K562 (cell line): ENCODE results near the gene PPEF2. TPM values are rescaled to one million over a fixed set of nuclear protein-coding genes. Genes with fewer than 3 reads are reported as not detected.
A peak's percentile ranks its signal among the peaks of the same experiment; 100 is the strongest.

Source experiments
- ATAC-seq: fragments of 200-7000 bp; cut with Tn5 transposase; 3 replicates; pipeline ENCODE4 v1.9.1; 2020; ENCODE audit warnings: moderate library complexity
- BruUV-seq: library from RNA; stranded (reverse); fragments of 400-500 nt; replicated peaks from 2 replicates; lab custom pipeline; 2021; lab: Mats Ljungman, UMichigan
- CTCF ChIA-PET: fragments of 300-600 bp; formaldehyde crosslinking; extraction: SDS; loops from one replicate; lab custom pipeline; 2021; ENCODE audit warnings: low intra/inter-chr PET ratio; lab: Yijun Ruan, JAX
- POLR2A ChIA-PET: fragments of 300-600, 350-650 bp; sonication (Branson Sonifier 250); formaldehyde crosslinking; extraction: SDS; loops from one replicate; lab custom pipeline; 2021; ENCODE audit warnings: antibody characterized with exemption, inconsistent platforms; lab: Yijun Ruan, JAX
- DNase-seq, 4 experiments: peaks; one replicate each; pipeline versions ENCODE4 v3.0.0 to v3.0.0-alpha.2; 2011 to 2018; ENCODE audit warnings: low spot score in 3 of 4, mixed read lengths in 3 of 4; ENCODE audit errors: extremely low read depth in 1 of 4
- FAIRE-seq: peaks from 2 replicates; lab custom pipeline; 2011; peaks lifted over from hg19 to GRCh38; lab: Jason Lieb, UNC
- H2AFZ ChIP-seq: 2 replicates; pipeline ENCODE4 v1.6.0; 2011; ENCODE audit warnings: low read depth, low read length, control low read depth, inconsistent platforms
- H3K27ac ChIP-seq: fragments of 200-600 bp; 3 replicates; pipeline ENCODE4 v1.8.0; 2011; ENCODE audit warnings: low read depth, mild to moderate bottlenecking, control low read depth, inconsistent platforms, low read length, moderate library complexity, mixed read lengths; ENCODE audit errors: extremely low read depth
- H3K27me3 ChIP-seq, 2 experiments: fragments of 300-600 bp in 1 of 2; 2 replicates in 1 of 2; 3 replicates in 1 of 2; pipeline versions ENCODE4 v1.6.0 to v1.8.0; 2011; ENCODE audit warnings: inconsistent platforms in 2 of 2, low read length in 2 of 2, mild to moderate bottlenecking in 1 of 2, mixed read lengths in 1 of 2, moderate library complexity in 1 of 2; ENCODE audit not compliant: control insufficient read depth in 2 of 2, insufficient read depth in 2 of 2
- H3K36me3 ChIP-seq: fragments of 300-600 bp; 3 replicates; pipeline ENCODE4 v1.8.0; 2011; ENCODE audit warnings: mild to moderate bottlenecking, low read length, inconsistent platforms; ENCODE audit not compliant: control insufficient read depth, insufficient read depth
- H3K4me1 ChIP-seq, 2 experiments: fragments of 200-600 bp in 1 of 2; replicated peaks in 1 of 2; 2 replicates in 1 of 2; 3 replicates in 1 of 2; pipeline versions ENCODE4 v1.5.1 to v1.8.0; 2011; ENCODE audit warnings: inconsistent platforms in 2 of 2, low read length in 2 of 2, mild to moderate bottlenecking in 1 of 2, mixed read lengths in 1 of 2, moderate library complexity in 1 of 2; ENCODE audit not compliant: control insufficient read depth in 2 of 2, insufficient read depth in 2 of 2
- H3K4me2 ChIP-seq: 2 replicates; pipeline ENCODE4 v1.6.1; 2011; ENCODE audit warnings: low read length, control low read depth, inconsistent platforms, mixed read lengths; ENCODE audit not compliant: insufficient read depth
- H3K4me3 ChIP-seq: fragments of 200-600 bp; sonication (generic), shearing (Covaris generic); 2 replicates; pipeline ENCODE4 v1.5.1; 2016; ENCODE audit warnings: control low read depth, inconsistent platforms
- H3K79me2 ChIP-seq: fragments of 200-600 bp; 3 replicates; pipeline ENCODE4 v1.8.0; 2011; ENCODE audit warnings: low read length, inconsistent platforms; ENCODE audit not compliant: control insufficient read depth, insufficient read depth
- H3K9ac ChIP-seq, 2 experiments: 2 replicates each; pipeline versions ENCODE4 v1.6.0 to v1.6.1; 2011; ENCODE audit warnings: low read depth in 2 of 2, low read length in 2 of 2, control low read depth in 1 of 2, inconsistent platforms in 1 of 2, mild to moderate bottlenecking in 1 of 2, mixed read lengths in 1 of 2; ENCODE audit not compliant: insufficient read depth in 1 of 2
- H3K9me1 ChIP-seq: one replicate; pipeline ENCODE4 v1.6.0; 2011; ENCODE audit warnings: inconsistent platforms, mild to moderate bottlenecking, low read length, moderate library complexity; ENCODE audit not compliant: control insufficient read depth, insufficient read depth
- H3K9me3 ChIP-seq: replicated peaks from 2 replicates; pipeline ENCODE4 v1.5.1; 2011; ENCODE audit warnings: low read depth, low read length, inconsistent platforms; ENCODE audit not compliant: control insufficient read depth, insufficient read depth
- H4K20me1 ChIP-seq: replicated peaks from 2 replicates; pipeline ENCODE4 v1.6.1; 2011; ENCODE audit warnings: low read length, inconsistent platforms, mixed read lengths; ENCODE audit not compliant: control insufficient read depth, insufficient read depth
- CTCF ChIP-seq, 3 experiments: IDR thresholded peaks in 2 of 3; conservative IDR thresholded peaks in 1 of 3; 2 replicates each; pipeline ENCODE4 v1.5.1; 2011 to 2012; ENCODE audit warnings: low read length in 3 of 3, mild to moderate bottlenecking in 3 of 3, control low read depth in 2 of 3, improper control_type of control experiment in 1 of 3, inconsistent platforms in 1 of 3, low read depth in 1 of 3, mixed read lengths in 1 of 3, moderate library complexity in 1 of 3; ENCODE audit not compliant: insufficient read depth in 2 of 3
- FOXJ3 ChIP-seq: sonication (generic); formaldehyde crosslinking; IDR thresholded peaks from 2 replicates; pipeline ENCODE4 v1.4.0; 2020; ENCODE audit warnings: mild to moderate bottlenecking, missing genetic modification reagents
- HDAC8 ChIP-seq: fragments of 450-650 bp; IDR thresholded peaks from 2 replicates; pipeline ENCODE4 v1.6.1; 2016; ENCODE audit warnings: mild to moderate bottlenecking, missing genetic modification characterization, moderate library complexity, missing compliant biosample characterization
- MEF2A ChIP-seq: IDR thresholded peaks from 2 replicates; pipeline ENCODE4 v1.6.1; 2011; ENCODE audit warnings: low read depth, mild to moderate bottlenecking, low read length, moderate library complexity; ENCODE audit not compliant: control insufficient read depth
- PKNOX1 ChIP-seq: fragments of 450-650 bp; IDR thresholded peaks from 2 replicates; pipeline ENCODE4 v1.6.1; 2016
- PTBP1 ChIP-seq: fragments of 200-400 bp; formaldehyde crosslinking; IDR thresholded peaks from 2 replicates; pipeline ENCODE4 v1.6.1; 2017; ENCODE audit warnings: low read depth, low read length
- SIN3A ChIP-seq, 2 experiments: fragments of 150-350 bp in 1 of 2; IDR thresholded peaks; 2 replicates each; pipeline ENCODE4 v1.6.1; 2011 to 2016; ENCODE audit warnings: borderline replicate concordance in 2 of 2, low read depth in 2 of 2, low read length in 2 of 2, mild to moderate bottlenecking in 2 of 2, moderate library complexity in 2 of 2; ENCODE audit not compliant: control insufficient read depth in 1 of 2
- STAG1 ChIP-seq: sonication (generic); formaldehyde crosslinking; IDR thresholded peaks from 2 replicates; pipeline ENCODE4 v1.5.0; 2020; ENCODE audit warnings: missing genetic modification reagents, borderline replicate concordance
- XRCC3 ChIP-seq: fragments of 450-650 bp; IDR thresholded peaks from 2 replicates; pipeline ENCODE4 v1.6.1; 2017; ENCODE audit warnings: mild to moderate bottlenecking, moderate library complexity
- ZNF197 ChIP-seq: fragments of 200-800 bp; sonication (Bioruptor generic); IDR thresholded peaks from 2 replicates; pipeline ENCODE4 v1.6.1; 2016; ENCODE audit warnings: low read depth, missing genetic modification characterization, missing compliant biosample characterization
- ZNF324 ChIP-seq: fragments of 250-450 bp; sonication (Bioruptor Pico); IDR thresholded peaks from 2 replicates; pipeline ENCODE4 v1.4.0; 2020; ENCODE audit warnings: mild to moderate bottlenecking
- ZNF780A ChIP-seq: fragments of 250-450 bp; sonication (Bioruptor Pico); IDR thresholded peaks from 2 replicates; pipeline ENCODE4 v1.5.0; 2021; ENCODE audit warnings: mild to moderate bottlenecking
- ZZZ3 ChIP-seq: fragments of 450-650 bp; IDR thresholded peaks from 2 replicates; pipeline ENCODE4 v1.6.1; 2016; ENCODE audit warnings: antibody characterized with exemption, mild to moderate bottlenecking, moderate library complexity
- WGBS: fragments of 100-300 bp; shearing (Covaris generic); methylation state at CpG from one replicate; pipeline ENCODE4 v1.1.6; 2016; ENCODE audit warnings: low coverage, mixed read lengths; ENCODE audit not compliant: insufficient coverage; ENCODE audit errors: missing lambda C conversion rate; 5-methylcytosine and 5-hydroxymethylcytosine counted together
- in situ Hi-C: fragments of 300-500 bp; cut with MboI; formaldehyde crosslinking; loops from 4 replicates; pipeline ENCODE4 v1.15.0; 2018; ENCODE audit warnings: inconsistent platforms, mixed read lengths
- intact Hi-C: fragments of 100-400 bp; cut with micrococcal nuclease; formaldehyde crosslinking; loops from 2 replicates; pipeline ENCODE4 v1.14.2; 2022
- polyA plus RNA-seq, 8 experiments: library from polyadenylated mRNA; depleted of rRNA in 4 of 8; stranded (reverse) in 5 of 8; unstranded in 3 of 8; fragments of >200 nt; fragmentation: Nextera tagmentation in 2 of 8; fragmentation: Illumina TruSeq in 1 of 8; extraction: Ambion mirVana in 2 of 8; extraction: Trizol in 1 of 8; gene quantifications; 2 replicates each; pipeline versions ENCODE4 v1.2.1 to v1.2.3, GENCODE V29; 2011 to 2014; ENCODE audit warnings: inconsistent platforms in 1 of 8, missing spikeins in 1 of 8
- total RNA-seq, 7 experiments: library from RNA; depleted of rRNA in 6 of 7; stranded (reverse); fragments of >200 nt in 6 of 7; fragmentation: Illumina TruSeq in 2 of 7; extraction: Trizol in 2 of 7; gene quantifications; 2 replicates each; pipeline versions ENCODE4 v1.2.1 to v1.2.3, GENCODE V29; 2011 to 2021; ENCODE audit warnings: low replicate concordance in 1 of 7

Gene PPEF2
- total and polyA plus RNA-seq, 9 of the 15 experiments (the other 6 are each of a cell fraction or from before 2014, with no cell fraction given): not detected

- intact Hi-C loops (no loop called here), in situ Hi-C loops (no loop called here)
- Histone ChIP-seq H3K9ac (no peak overlapping the region), H3K79me2 (no peaks in the 10 kb centered on the region), H3K4me1 (no peaks in the 10 kb centered on the region), H3K4me3 (no peak overlapping the region), H3K36me3 (no peaks in the 10 kb centered on the region), H4K20me1 (no peaks in the 10 kb centered on the region), H3K4me2 (no peak overlapping the region), H3K9me1 (no peaks in the 10 kb centered on the region), H3K27me3 (peaks cover 25 to 32% of the 10 kb centered on the region in 2 experiments; a peak in 4 of 5 replicates), H2AFZ (no peak overlapping the region), H3K27ac (no peak overlapping the region), H3K9me3 (no peaks in the 10 kb centered on the region)
- peak; percentile 89 for ATAC-seq
- no peak for FAIRE-seq
- TF ChIP-seq XRCC3: no peak
- TF ChIP-seq ZNF324 (CRISPR knock-in tag): no peak
- TF ChIP-seq ZNF780A (CRISPR knock-in tag): no peak
- TF ChIP-seq STAG1 (CRISPR knock-in tag): no peak
- TF ChIP-seq FOXJ3: no peak
- no peak for TF ChIP-seq HDAC8
- peak in 2 of 3 experiments; percentile 21 to 46; a peak in 2 of 6 replicates for TF ChIP-seq CTCF (IDR thresholded peaks at IDR 0.05 in 2 of 3, conservative IDR thresholded peaks at IDR 0.05 in 1 of 3; ENCODE audit: insufficient read depth in 2 of 3, low read depth in 1 of 3, low read length in 3 of 3)
- no peak for TF ChIP-seq MEF2A
- TF ChIP-seq PTBP1: no peak
- no peak for TF ChIP-seq ZNF197 (CRISPR knock-in tag)
- no peak for TF ChIP-seq ZZZ3
- no peak for TF ChIP-seq SIN3A (IDR thresholded peaks at IDR 0.05; ENCODE audit: borderline replicate concordance in 2 of 2, control insufficient read depth in 1 of 2, low read depth in 2 of 2, low read length in 2 of 2)
- TF ChIP-seq PKNOX1: 0 out of 2 replicates have a peak, but pooled peaks have one; percentile 15
- no TSS peak for BruUV-seq
- WGBS: 2% methylated on average over 3 of the region's 3 CpGs
- peak; percentile 16 to 57 (median 38) for DNase-seq
- ChIA-PET CTCF (no interaction called here), POLR2A (no interaction called here)
These were observed 9.7 kb downstream of the PPEF2 start for GRCh38 chr4:75892508-75892907.
